Activated gamma-delta T cell treated with anti-CD3 and anti-CD28 coated beads, Interleukin-2, amount 50 U/mL, for 16 hours (primary cell): ENCODE results near the gene CIROP.
A peak's percentile ranks its signal among the peaks of the same experiment; 100 is the strongest.

Source experiments
- DNase-seq: peaks from one replicate; pipeline ENCODE4 v3.0.0-alpha.2; 2020; ENCODE audit warnings: low read depth

CIROP gene

DNA sequence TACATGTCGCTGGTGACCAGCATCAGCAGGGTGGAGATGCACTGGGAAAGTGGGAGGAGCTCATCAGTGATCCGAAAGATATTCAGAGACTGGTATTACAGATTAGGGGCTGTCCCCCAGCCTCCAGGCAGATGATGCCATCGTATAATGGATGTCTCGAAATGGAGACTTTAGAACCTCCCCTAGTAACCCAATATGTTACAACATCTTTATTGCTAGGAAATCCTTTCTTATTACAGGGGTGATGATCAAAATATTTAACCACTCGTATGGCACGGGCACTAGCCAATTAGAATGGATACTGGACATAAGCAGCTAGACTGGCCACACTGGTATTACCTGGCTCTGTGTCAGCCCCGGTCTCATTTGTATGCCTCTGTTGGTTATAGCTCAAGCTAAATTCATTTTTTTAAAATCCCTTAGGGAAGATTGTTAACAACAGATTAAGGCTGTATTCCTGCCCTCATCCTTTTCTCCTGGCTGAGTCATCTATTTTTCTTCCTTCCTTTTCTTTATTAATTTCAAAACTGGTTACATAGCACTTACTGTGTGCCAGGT is 25.0 kb upstream of the CIROP start:
- DNase-seq = no peak

DNA sequence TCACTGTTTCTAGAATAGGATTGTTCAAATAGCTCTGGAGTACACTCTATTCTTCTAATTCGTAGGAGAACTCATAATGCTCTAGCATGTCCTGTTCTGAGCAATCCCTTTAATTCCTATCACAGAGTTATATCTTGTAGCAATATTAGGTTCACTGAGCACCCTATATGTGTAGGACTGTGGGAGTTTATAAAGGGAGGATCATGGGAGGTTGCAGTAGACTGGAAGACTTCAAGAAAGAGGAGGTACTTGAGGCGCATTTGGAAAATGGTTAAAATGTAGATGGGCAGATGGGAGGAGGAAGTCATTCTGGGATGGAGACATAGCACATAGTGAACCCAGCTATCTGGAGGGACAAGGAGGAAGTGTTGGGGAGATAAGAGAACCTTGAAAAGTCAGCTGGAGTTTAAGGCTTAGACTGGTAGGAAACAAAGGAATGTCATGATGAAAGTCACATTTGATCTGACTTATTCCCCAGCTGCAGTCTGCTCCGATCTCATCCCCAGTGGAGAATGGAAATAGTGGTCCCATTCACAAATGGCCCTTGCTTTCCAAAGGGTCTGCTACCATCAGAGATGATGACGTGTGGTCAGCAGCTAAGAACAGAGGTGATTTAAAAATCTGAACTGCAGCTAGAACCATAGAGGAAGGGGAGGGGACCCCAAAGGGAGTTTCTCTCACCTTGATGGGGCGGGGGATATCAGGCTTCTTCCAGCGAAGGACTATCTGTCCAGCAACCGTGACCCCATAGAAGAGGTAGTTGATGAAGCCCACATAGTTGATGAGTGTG is 24.4 kb upstream of the CIROP start:
- no peak for DNase-seq

- DNase-seq = no peak
These were observed 23.1 kb upstream of the CIROP start for GRCh38 chr14:23127861-23128260.

GRCh38 chr14:23126548-23127278 is 21.9 kb upstream of the CIROP start:
- no peak for DNase-seq

DNA sequence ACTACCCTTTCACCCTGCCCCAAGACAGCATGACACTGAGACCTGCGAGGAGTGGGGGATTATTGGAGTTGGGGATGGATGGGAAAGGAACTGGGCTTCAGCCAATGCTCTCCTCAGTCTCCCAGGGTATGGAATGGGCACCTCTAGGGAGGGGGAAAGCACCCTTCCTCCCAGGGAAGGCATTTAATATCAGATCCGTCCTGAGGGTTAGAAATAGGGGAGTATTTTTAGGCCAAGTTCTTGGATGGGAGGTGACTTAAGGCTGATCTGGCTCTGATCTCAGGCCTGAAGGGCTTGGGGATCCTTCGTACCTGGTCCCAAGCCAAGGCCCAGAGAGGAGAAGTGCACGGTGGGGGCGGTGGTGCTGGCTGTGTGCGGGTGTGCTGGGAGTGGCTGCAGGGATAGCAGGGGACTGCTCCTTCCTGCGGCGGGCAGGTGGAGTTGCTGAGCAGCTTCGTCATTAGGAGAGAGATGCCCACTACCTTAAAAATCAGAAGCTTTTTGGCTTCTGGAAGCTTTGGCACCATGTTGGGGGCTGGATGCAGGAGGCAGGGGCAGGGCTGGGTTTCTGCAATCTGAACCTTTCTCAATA is 21.2 kb upstream of the CIROP start:
- DNase-seq = no peak

DNA sequence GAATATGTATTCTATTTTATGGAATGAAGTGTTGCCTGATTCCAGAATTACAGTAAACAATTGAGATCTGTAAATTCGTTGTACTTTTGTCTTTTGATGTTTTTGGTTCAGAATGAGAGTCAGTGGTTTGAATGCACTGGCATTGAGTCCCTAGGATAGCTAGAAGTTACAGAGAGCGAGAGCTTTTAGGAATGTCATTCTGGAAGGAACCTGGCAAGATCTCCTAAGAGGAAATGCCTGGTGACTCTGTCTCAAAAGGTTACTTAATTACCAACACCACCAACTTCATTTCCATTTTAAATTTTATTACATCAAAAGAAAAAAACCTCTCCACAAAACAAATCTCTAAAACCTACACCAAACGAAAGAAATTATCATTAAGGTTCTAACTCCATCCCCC is 20.2 kb upstream of the CIROP start:
- no peak for DNase-seq

DNA sequence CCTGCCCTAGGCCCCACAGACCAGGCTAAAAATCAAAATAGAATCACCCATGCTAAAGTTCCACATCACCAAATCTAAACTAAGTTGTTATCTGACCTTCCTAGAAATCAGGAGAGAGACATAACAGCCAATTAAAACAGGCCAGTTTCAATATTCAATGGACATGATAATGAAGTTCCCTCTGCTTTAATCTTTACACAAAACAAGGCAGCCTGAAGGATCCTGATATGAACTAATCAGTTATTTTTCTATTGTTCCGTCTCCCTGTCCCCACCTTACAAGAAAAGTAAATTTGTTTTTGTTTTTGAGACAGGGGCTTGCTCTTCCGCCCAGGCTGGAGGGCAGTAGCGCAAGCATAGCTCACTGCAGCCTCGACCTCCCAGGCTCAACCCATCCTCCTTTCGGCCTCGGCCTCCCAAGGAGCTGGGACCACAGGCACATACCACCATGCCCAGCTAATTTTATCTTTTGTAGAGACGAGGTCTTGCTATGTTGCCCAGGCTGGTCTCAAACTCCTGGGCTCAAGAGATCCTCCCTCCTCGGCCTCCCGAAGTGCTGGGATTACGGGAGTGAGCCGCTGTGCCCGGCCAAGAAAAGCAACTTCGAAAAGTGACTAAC is 19.7 kb upstream of the CIROP start:
- DNase-seq = no peak

DNA sequence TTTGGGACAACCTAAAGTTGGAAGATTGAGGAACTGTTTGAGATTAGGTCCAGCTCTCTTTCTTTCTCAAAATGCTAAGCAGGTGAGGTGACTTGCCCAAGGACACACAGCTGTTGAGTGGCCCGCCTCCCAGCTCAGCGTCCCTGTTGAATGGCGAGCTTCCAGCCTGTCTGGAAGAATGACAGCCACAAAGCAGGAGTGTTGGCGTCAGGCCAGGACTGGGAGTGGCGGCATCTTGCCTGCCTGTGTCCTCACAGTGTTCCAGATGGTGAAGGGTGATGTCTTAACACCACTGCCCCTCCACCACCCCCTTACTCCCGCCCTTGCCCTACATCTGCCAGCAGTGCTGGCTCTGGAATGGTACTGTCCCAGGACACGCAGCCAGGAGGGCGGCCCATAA is 18.6 kb upstream of the CIROP start:
- DNase-seq = no peak

- no peak for DNase-seq
These were observed 17.3 kb upstream of the CIROP start for GRCh38 chr14:23122086-23122485.

- DNase-seq = no peak
These were observed 16.6 kb upstream of the CIROP start for GRCh38 chr14:23121361-23121771.

DNA sequence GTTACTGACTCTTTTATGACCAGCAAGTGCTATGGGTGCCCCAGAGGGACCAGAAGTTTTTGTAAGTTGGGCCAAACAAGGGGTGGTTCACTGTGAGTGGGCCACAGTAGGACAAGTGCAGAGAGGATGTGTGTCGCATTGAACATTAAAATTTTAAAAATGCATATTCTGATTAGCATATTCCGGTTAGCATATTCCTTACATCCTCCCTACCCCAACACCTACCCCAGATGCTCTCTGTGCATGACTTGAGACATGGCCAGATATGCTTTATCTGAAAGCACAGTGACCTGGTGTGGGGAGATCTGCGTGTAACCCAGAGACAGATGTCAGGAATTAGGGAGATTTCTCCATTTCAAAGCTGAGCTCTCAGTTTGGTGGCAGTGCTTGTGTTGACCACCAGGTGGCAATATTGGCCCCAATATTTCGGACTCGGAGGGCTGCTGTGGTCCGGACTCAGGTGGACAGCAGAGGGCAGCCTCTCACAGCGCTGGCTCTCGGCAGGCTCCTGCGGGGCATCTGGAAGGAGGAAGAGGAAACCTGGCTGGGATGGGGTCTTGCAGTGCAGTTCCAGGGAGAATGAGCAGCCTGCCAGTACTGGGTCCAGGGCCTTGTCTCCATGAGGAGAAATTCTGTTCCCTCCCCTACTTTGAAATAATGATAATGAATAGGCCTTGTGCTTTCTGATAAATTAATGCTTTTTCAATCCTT is 15.9 kb upstream of the CIROP start:
- peak; percentile 68 for DNase-seq

- no peak for DNase-seq
These were observed 14.9 kb upstream of the CIROP start for GRCh38 chr14:23119363-23120327.

DNA sequence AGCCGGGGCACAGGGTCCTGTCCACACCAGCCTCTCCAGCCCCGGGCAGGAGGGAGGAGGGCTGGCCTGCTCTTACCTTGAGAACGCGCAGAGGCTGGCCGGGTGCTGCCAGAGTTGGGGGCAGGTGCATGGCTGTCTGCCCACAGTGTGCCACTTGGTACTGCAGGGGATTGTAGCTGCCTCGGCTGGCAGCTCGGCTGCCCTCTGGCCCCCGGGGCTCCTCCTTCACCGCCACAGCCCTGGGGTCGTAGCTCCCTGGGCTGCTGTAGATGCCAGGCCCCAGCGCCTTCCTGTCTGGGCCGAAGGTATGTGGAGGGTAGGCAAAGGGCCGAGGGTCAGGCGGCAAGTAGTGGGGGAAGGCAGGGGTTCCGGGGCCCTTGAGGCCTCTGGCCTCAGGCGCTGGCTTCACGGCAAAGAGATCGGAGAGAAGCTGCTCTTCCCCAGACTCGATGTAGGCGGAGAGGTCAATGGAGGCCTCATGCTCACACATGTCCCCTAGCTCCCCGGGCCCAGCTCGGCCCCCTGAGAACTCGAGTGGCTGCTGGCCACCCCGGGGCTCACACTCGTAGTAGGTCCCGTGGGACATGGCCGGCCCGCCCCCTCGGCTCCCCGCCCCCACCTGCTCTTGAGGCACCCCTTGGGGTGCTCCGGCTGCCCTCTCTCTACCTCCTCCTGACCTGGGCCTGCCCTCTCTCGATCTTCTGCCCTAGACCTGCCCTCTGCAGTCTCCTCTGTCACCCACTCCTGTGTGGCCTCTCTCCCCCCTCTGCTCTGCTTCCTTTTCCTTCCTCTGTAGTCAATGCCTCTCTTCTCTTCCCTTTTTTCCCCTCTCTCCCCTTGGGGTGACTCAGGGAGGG is 13.9 kb upstream of the CIROP start, which contains the start of gene CEBPE:
CEBPE (minus strand) TSS at position 750 of the 857 bp plus-strand sequence; CDS start at position 586, 164 bp downstream.
- no peak for DNase-seq

DNA sequence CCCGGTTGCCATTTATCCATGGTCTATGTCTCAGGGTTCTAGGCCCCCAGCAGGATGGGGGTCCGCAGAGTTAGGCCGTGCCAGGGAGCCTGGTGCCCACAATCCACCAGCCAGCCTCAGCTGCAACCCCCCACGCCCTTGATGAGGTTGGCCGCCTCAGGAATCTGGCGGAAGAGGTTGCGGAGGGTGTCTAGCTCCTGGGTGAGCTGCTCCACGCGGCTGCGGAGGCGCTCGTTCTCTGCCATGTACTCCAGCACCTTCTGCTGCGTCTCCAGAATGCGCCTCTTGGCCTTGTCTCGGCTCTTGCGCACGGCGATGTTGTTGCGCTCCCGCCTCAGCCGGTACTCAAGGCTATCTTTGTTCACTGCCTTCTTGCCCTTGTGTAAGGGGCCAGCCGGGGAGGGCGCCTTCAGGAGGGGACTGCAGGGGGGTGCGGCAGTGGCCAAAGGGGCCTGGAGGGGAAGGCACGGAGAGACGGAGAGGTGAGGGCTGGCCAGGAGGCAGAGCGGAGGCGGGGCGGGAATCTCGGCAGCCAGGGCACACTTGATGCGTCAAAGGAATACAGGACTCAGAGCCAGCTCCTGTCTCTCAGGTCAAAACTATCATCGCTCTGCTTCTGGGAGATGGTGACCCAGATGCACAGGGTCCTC is 12.7 kb upstream of the CIROP start:
- DNase-seq = no peak

GRCh38 chr14:23115918-23116317 is 11.1 kb upstream of the CIROP start:
- no peak for DNase-seq

- no peak for DNase-seq
These were observed 10.4 kb upstream of the CIROP start for GRCh38 chr14:23115039-23115731.

DNA sequence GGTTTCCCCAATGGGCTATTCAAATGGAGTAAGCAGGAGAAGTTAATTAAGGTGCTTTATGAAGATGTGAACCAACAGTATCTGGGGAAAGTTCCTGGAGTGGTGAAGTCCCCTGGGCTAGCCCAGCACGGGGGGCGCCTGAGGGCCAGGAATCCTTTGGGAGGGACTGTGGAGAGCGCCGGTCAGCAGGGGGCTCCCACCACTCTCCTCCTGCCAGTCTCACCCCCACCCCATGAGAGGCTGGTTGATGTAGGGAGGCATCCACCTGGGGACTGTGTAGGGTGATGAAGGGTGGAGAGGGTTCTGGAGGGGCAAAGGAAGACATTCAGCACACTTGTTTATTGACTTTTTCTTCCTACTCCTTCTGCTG is 9.9 kb upstream of the CIROP start:
- no peak for DNase-seq

- DNase-seq = no peak
These were observed 9.3 kb upstream of the CIROP start for GRCh38 chr14:23114120-23114458.
